Neuronal stem cell (in vitro differentiated cells): Measurements from ENCODE around the gene DIPK2A.

Source experiments
- DNase-seq: peaks from one replicate; pipeline ENCODE4 v3.0.0-alpha.2; 2013; ENCODE audit warnings: low spot score
- H2AFZ ChIP-seq: one replicate; pipeline ENCODE4 v1.6.1; 2013; ENCODE audit warnings: mild to moderate bottlenecking, low read length, inconsistent platforms
- H2AK5ac ChIP-seq: 2 replicates; pipeline ENCODE4 v1.6.1; 2013; ENCODE audit warnings: low read depth, mild to moderate bottlenecking, inconsistent platforms, low read length, moderate library complexity, mixed read lengths
- H2BK120ac ChIP-seq: 2 replicates; pipeline ENCODE4 v1.6.1; 2013; ENCODE audit warnings: low read depth, mild to moderate bottlenecking, inconsistent platforms, low read length, moderate library complexity, mixed read lengths
- H2BK12ac ChIP-seq: one replicate; pipeline ENCODE4 v1.6.1; 2013; ENCODE audit warnings: low read length, inconsistent platforms
- H2BK15ac ChIP-seq: 2 replicates; pipeline ENCODE4 v1.6.1; 2013; ENCODE audit warnings: mild to moderate bottlenecking, low read length, inconsistent platforms, mixed read lengths
- H2BK5ac ChIP-seq: one replicate; pipeline ENCODE4 v1.6.1; 2013; ENCODE audit warnings: inconsistent platforms, mild to moderate bottlenecking, low read length, moderate library complexity
- H3K14ac ChIP-seq: one replicate; pipeline ENCODE4 v1.6.1; 2013; ENCODE audit warnings: low read length, inconsistent platforms
- H3K18ac ChIP-seq: 2 replicates; pipeline ENCODE4 v1.6.1; 2013; ENCODE audit warnings: low read length, inconsistent platforms
- H3K23ac ChIP-seq: 2 replicates; pipeline ENCODE4 v1.6.1; 2013; ENCODE audit warnings: low read depth, mild to moderate bottlenecking, mixed read lengths, low read length, inconsistent platforms; ENCODE audit not compliant: poor library complexity
- H3K27ac ChIP-seq: replicated peaks from 3 replicates; pipeline ENCODE4 v1.5.1; 2013; ENCODE audit warnings: low read length, inconsistent platforms
- H3K27me3 ChIP-seq, 3 experiments: 2 replicates each; pipeline ENCODE4 v1.6.1; 2013; ENCODE audit warnings: low read length in 3 of 3, mild to moderate bottlenecking in 2 of 3, inconsistent platforms in 1 of 3, low read depth in 1 of 3, mixed read lengths in 1 of 3, moderate library complexity in 1 of 3; ENCODE audit not compliant: control insufficient read depth in 3 of 3, insufficient read depth in 3 of 3
- H3K36me3 ChIP-seq, 2 donors: replicated peaks in 1 of 2; 2 replicates each; pipeline ENCODE4 v1.6.1; 2013; ENCODE audit warnings: low read length in 2 of 2; ENCODE audit not compliant: control insufficient read depth in 2 of 2, insufficient read depth in 2 of 2
- H3K4ac ChIP-seq: 2 replicates; pipeline ENCODE4 v1.6.1; 2013; ENCODE audit warnings: inconsistent platforms, mild to moderate bottlenecking, low read length, moderate library complexity
- H3K4me1 ChIP-seq, 2 donors: 1 replicate in 1 of 2; 2 replicates in 1 of 2; pipeline ENCODE4 v1.6.1; 2013; ENCODE audit warnings: low read length in 2 of 2, low read depth in 1 of 2; ENCODE audit not compliant: control insufficient read depth in 2 of 2, insufficient read depth in 1 of 2
- H3K4me2 ChIP-seq: one replicate; pipeline ENCODE4 v1.6.1; 2013; ENCODE audit warnings: mild to moderate bottlenecking, low read length, inconsistent platforms; ENCODE audit not compliant: insufficient read depth, poor library complexity, severe bottlenecking
- H3K4me3 ChIP-seq, 2 donors: 2 replicates each; pipeline ENCODE4 v1.5.1; 2013; ENCODE audit warnings: low read length in 2 of 2, mild to moderate bottlenecking in 2 of 2, inconsistent platforms in 1 of 2, moderate library complexity in 1 of 2
- H3K79me1 ChIP-seq: one replicate; pipeline ENCODE4 v1.6.1; 2013; ENCODE audit warnings: low read depth, mild to moderate bottlenecking, inconsistent platforms, low read length, moderate library complexity
- H3K9ac ChIP-seq: one replicate; pipeline ENCODE4 v1.6.1; 2013; ENCODE audit warnings: mild to moderate bottlenecking, low read depth, low read length, inconsistent platforms; ENCODE audit not compliant: poor library complexity
- H3K9me3 ChIP-seq, 2 donors: replicated peaks in 1 of 2; 2 replicates each; pipeline versions ENCODE3 to v1.6.1; 2013; ENCODE audit warnings: low read length in 2 of 2, mild to moderate bottlenecking in 2 of 2, inconsistent platforms in 1 of 2, low read depth in 1 of 2, mixed read lengths in 1 of 2, moderate library complexity in 1 of 2; ENCODE audit not compliant: control insufficient read depth in 2 of 2, insufficient read depth in 1 of 2
- H4K8ac ChIP-seq: one replicate; pipeline ENCODE4 v1.6.1; 2013; ENCODE audit warnings: low read depth, mild to moderate bottlenecking, inconsistent platforms, low read length, moderate library complexity
- H4K91ac ChIP-seq: one replicate; pipeline ENCODE4 v1.6.1; 2013; ENCODE audit warnings: low read length, low read depth, mild to moderate bottlenecking, inconsistent platforms; ENCODE audit not compliant: poor library complexity
- WGBS, 2 donors: extraction: QIAGEN DNeasy Blood & Tissue Kit; methylation state at CpG; one replicate each; pipeline ENCODE4 v1.1.7; 2013; ENCODE audit warnings: missing lambda C conversion rate in 2 of 2, mixed read lengths in 1 of 2; ENCODE audit not compliant: insufficient read length in 2 of 2, insufficient replicate concordance in 1 of 2; ENCODE audit errors: extremely low coverage in 2 of 2; 5-methylcytosine and 5-hydroxymethylcytosine counted together

The DIPK2A gene

GRCh38 chr3:144003051-144003450 is 31.4 kb downstream of the DIPK2A start:
- Histone ChIP-seq H3K36me3 (peaks cover 0 to 3% of the 10 kb centered on the region in 2 donors), H3K27ac (no peak overlapping the region), H2BK5ac (no peak overlapping the region), H3K4me1 (no peaks in the 10 kb centered on the region), H2BK12ac (no peak overlapping the region), H4K8ac (no peak overlapping the region), H2AK5ac (no peak overlapping the region), H3K23ac (no peak overlapping the region), H3K4me2 (no peak overlapping the region), H3K4ac (no peak overlapping the region), H3K9ac (no peak overlapping the region), H2AFZ (no peak overlapping the region), H4K91ac (no peak overlapping the region), H3K4me3 (no peak overlapping the region), H3K79me1 (no peaks in the 10 kb centered on the region), H3K18ac (no peak overlapping the region), H2BK120ac (no peak overlapping the region), H3K27me3 (no peaks in the 10 kb centered on the region), H2BK15ac (no peak overlapping the region), H3K9me3 (no peaks in the 10 kb centered on the region), H3K14ac (no peak overlapping the region)
- WGBS, 2 donors = no CpG with 5 or more reads among the region's 1 CpG
- DNase-seq = no peak

DNA sequence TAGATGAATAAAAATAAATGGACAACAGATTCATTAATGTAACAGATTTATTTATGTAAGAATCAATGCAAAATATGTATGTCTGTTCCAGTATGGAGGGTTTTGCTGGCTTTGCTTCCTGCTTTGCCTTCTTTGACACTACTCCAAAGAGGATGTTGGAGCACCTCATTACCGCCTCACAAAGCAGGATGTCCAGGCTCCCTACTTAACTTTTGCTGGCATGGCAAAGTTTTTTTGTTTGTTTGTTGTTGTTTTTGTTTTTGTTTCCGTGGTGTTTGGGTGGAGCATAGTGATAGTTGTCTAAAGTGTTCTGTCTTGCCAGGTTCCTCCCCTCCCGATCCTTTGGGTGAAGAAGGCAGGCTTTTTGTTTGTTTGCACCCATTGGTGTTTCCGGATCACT is 38.7 kb downstream of the DIPK2A start:
- Histone ChIP-seq H3K4me3 (no peak overlapping the region), H3K9me3 (no peaks in the 10 kb centered on the region), H3K9ac (no peak overlapping the region), H2BK5ac (no peak overlapping the region), H4K91ac (no peak overlapping the region), H2BK120ac (no peak overlapping the region), H2BK12ac (no peak overlapping the region), H3K4me1 (no peaks in the 10 kb centered on the region), H2AFZ (no peak overlapping the region), H4K8ac (no peak overlapping the region), H2AK5ac (no peak overlapping the region), H3K36me3 (no peaks in the 10 kb centered on the region), H3K79me1 (no peaks in the 10 kb centered on the region), H3K4ac (no peak overlapping the region), H3K23ac (no peak overlapping the region), H3K18ac (no peak overlapping the region), H3K4me2 (no peak overlapping the region), H3K14ac (no peak overlapping the region), H2BK15ac (no peak overlapping the region), H3K27ac (no peak overlapping the region), H3K27me3 (no peaks in the 10 kb centered on the region)
- DNase-seq = no peak
- no CpG with 5 or more reads among the region's 4 CpGs for WGBS, 2 donors

DNA sequence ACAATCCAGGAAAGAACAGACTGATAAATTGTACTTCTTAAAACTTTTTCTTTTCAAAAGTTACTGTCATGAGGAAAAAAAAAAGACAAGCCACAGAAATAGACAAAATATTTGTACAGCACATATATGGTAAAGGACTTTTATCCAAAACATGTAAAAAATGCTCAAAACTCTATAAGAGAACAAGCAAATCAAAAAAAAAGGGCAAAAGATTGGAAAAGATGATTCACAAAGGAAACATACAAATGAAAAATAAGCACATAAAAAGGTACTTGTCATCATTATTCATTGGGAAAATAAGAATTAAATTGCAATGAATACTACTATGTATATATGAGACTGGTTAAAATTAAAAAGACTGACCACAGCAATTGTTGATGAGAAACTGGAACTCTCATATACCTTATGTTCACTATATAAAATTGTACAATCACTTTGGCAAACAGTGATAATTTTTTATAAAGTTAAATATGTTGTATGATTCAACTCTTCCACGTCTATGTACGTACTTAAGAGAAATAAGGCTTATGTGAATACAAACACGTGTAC is 39.7 kb downstream of the DIPK2A start:
- Histone ChIP-seq H3K14ac (no peak overlapping the region), H3K79me1 (no peaks in the 10 kb centered on the region), H3K36me3 (no peaks in the 10 kb centered on the region), H3K27me3 (no peaks in the 10 kb centered on the region), H3K9ac (no peak overlapping the region), H2BK120ac (no peak overlapping the region), H3K9me3 (no peaks in the 10 kb centered on the region), H3K4me1 (no peaks in the 10 kb centered on the region), H3K23ac (no peak overlapping the region), H2BK12ac (no peak overlapping the region), H3K4ac (no peak overlapping the region), H3K27ac (no peak overlapping the region), H2AK5ac (no peak overlapping the region), H4K8ac (no peak overlapping the region), H4K91ac (no peak overlapping the region), H2AFZ (no peak overlapping the region), H2BK5ac (no peak overlapping the region), H3K4me2 (no peak overlapping the region), H2BK15ac (no peak overlapping the region), H3K4me3 (no peak overlapping the region), H3K18ac (no peak overlapping the region)
- WGBS, 2 donors = no CpG with 5 or more reads among the region's 3 CpGs
- DNase-seq = no peak

- Histone ChIP-seq H3K4me1 (no peaks in the 10 kb centered on the region), H3K79me1 (no peaks in the 10 kb centered on the region), H2BK5ac (no peak overlapping the region)
Observed at GRCh38 chr3:144015133-144015532, 43.5 kb downstream of the DIPK2A start.

More at GRCh38 chr3:144015133-144015532, 43.5 kb downstream of the DIPK2A start:
- no peak for DNase-seq
- Histone ChIP-seq H2BK12ac (no peak overlapping the region), H3K14ac (no peak overlapping the region), H4K91ac (no peak overlapping the region), H3K36me3 (no peaks in the 10 kb centered on the region), H2AK5ac (no peak overlapping the region), H2BK120ac (no peak overlapping the region), H3K4me2 (no peak overlapping the region), H3K27me3 (no peaks in the 10 kb centered on the region), H2BK15ac (no peak overlapping the region), H3K27ac (no peak overlapping the region), H4K8ac (no peak overlapping the region), H3K18ac (no peak overlapping the region), H3K9ac (no peak overlapping the region), H3K9me3 (peaks cover 0 to 4% of the 10 kb centered on the region in 2 donors), H3K4me3 (no peak overlapping the region), H3K4ac (no peak overlapping the region), H2AFZ (no peak overlapping the region), H3K23ac (no peak overlapping the region)
- no CpG with 5 or more reads among the region's 3 CpGs for WGBS, 2 donors
